Activated CD8-positive, alpha-beta T cell treated with anti-CD3 and anti-CD28 coated beads for 36 hours (primary cell): Measurements from ENCODE around the gene GRAMD4. TPM values are rescaled to one million over a fixed set of nuclear protein-coding genes. Genes with fewer than 3 reads are reported as not detected.

Experiments
- ATAC-seq: fragments of 200-7000 bp; cut with Tn5 transposase; one replicate; pipeline ENCODE4 v1.10.0; 2021; ENCODE audit warnings: mild to moderate bottlenecking, moderate library complexity
- CTCF ChIA-PET: fragments of 350-600 bp; sonication (Branson Sonifier 250); formaldehyde crosslinking; loops from one replicate; lab custom pipeline; 2021; ENCODE audit warnings: antibody characterized with exemption; lab: Charles Lee
- POLR2A ChIA-PET: fragments of 350-600 bp; sonication (Branson Sonifier 250); formaldehyde crosslinking; loops from one replicate; lab custom pipeline; 2021; ENCODE audit warnings: antibody characterized with exemption; lab: Charles Lee
- DNase-seq: peaks from one replicate; pipeline ENCODE4 v3.0.0-alpha.2; 2020
- H3K27ac Mint-ChIP-seq: one replicate; pipeline ENCODE4 v1.8.0; 2021; ENCODE audit warnings: mild to moderate bottlenecking, mixed read lengths
- H3K27me3 Mint-ChIP-seq: one replicate; pipeline ENCODE4 v1.8.0; 2021; ENCODE audit warnings: mixed read lengths
- H3K36me3 Mint-ChIP-seq: one replicate; pipeline ENCODE4 v1.8.0; 2021; ENCODE audit warnings: low read depth, mixed read lengths
- H3K4me1 Mint-ChIP-seq: one replicate; pipeline ENCODE4 v1.8.0; 2021; ENCODE audit warnings: low read depth, mixed read lengths
- H3K4me3 Mint-ChIP-seq: one replicate; pipeline ENCODE4 v1.8.0; 2021; ENCODE audit warnings: mild to moderate bottlenecking, moderate library complexity, mixed read lengths
- H3K9me3 Mint-ChIP-seq: one replicate; pipeline ENCODE4 v1.8.0; 2021; ENCODE audit warnings: mixed read lengths
- CTCF ChIP-seq: fragments of 200-600 bp; IDR thresholded peaks from one replicate; pipeline ENCODE4 v1.8.0; 2022; ENCODE audit warnings: antibody characterized with exemption, mild to moderate bottlenecking
- intact Hi-C: fragments of 100-400 bp; cut with micrococcal nuclease; formaldehyde crosslinking; loops from one replicate; pipeline ENCODE4 v1.10.0; 2022
- total RNA-seq, 2 experiments: library from RNA; stranded (reverse); gene quantifications; one replicate each; pipeline ENCODE4 v1.2.3, GENCODE V29; 2021

Gene GRAMD4
- total RNA-seq, 2 experiments from 2014 or later = 26.9 to 28.1 TPM

GRCh38 chr22:46605117-46605516 lies 15.1 kb upstream of the GRAMD4 start:
- TF ChIP-seq CTCF = no peak
- Mint-ChIP-seq H3K4me3 (no peak overlapping the region), H3K36me3 (no peaks in the 10 kb centered on the region), H3K4me1 (peaks cover 12% of the 10 kb centered on the region), H3K27ac (no peak overlapping the region), H3K27me3 (no peaks in the 10 kb centered on the region), H3K9me3 (peaks cover 4% of the 10 kb centered on the region)
- ChIA-PET POLR2A (no interaction called here), CTCF (no interaction called here)
- intact Hi-C loops = no loop called here
- no peak for ATAC-seq
- no peak for DNase-seq

DNA sequence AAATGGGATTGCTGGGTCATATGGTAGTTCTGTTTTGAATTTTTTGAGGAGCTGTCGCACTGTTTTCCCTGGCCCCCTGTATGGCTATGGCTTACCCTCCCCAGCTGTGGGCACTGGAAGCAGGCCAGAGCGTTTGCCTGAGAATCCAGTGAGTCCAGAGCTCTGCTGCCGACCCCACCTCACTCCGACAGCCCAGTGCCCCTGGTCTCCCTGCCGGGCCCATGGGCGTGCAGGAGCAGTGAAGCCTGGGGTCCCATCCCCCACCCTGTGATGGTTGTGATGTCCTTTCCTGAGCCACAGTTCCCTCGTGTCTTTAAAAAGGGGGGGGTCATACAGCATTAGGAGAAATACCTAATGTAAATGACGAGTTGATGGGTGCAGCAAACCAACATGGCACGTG lies 13.3 kb upstream of the GRAMD4 start:
- no peak overlapping the region for H3K27ac Mint-ChIP-seq
- TF ChIP-seq CTCF = no peak
- no peaks in the 10 kb centered on the region for H3K27me3 Mint-ChIP-seq
- H3K36me3 Mint-ChIP-seq = no peaks in the 10 kb centered on the region
- ATAC-seq (no peak), DNase-seq (no peak)
- H3K9me3 Mint-ChIP-seq = peaks cover 4% of the 10 kb centered on the region
- H3K4me3 Mint-ChIP-seq = no peak overlapping the region
- ChIA-PET CTCF (no interaction called here), POLR2A (interaction anchor here (0.6 kb wide), 1 partner anchor 13 kb away, joined by 3 read pairs; no protein-coding TSS in a partner anchor)
- intact Hi-C loops = no loop called here
- H3K4me1 Mint-ChIP-seq = peaks cover 12% of the 10 kb centered on the region

- H3K4me3 Mint-ChIP-seq = no peak overlapping the region
- intact Hi-C loops = no loop called here
- ATAC-seq (no peak), DNase-seq (no peak)
- ChIA-PET POLR2A (no interaction called here), CTCF (no interaction called here)
- no peaks in the 10 kb centered on the region for H3K36me3 Mint-ChIP-seq
- no peaks in the 10 kb centered on the region for H3K27me3 Mint-ChIP-seq
- peaks cover 4% of the 10 kb centered on the region for H3K9me3 Mint-ChIP-seq
- TF ChIP-seq CTCF = no peak
- no peak overlapping the region for H3K27ac Mint-ChIP-seq
- peaks cover 19% of the 10 kb centered on the region for H3K4me1 Mint-ChIP-seq
These were observed 12.6 kb upstream of the GRAMD4 start for GRCh38 chr22:46607483-46608114.

DNA sequence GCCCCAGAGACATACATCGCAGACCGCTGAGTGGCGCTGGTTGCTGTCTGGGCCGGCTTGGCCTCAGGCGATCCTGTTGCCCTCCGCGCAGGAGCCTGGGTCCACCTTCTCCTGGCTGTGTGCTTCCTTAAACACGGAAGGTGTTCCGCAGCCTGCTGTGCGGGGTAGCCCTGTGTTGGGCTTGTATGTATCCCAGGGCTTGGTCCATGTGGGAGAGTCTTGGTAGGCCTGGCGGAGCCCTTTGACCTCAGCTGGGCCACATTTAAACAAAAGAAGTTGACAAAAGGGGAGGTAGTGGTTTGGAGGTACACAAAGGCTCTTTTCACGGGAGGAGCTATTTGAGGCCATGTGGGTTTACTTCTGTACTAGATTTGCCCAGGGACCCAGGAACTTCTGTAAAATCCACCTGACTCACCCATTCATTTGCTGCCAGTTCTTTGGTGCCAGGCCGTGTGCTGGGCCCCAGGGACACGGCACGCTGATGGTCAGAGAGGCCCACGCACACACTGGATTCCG lies 11.0 kb upstream of the GRAMD4 start:
- no peak overlapping the region for H3K4me3 Mint-ChIP-seq
- no peak for TF ChIP-seq CTCF
- ChIA-PET CTCF (no interaction called here), POLR2A (no interaction called here)
- peaks cover 28% of the 10 kb centered on the region for H3K4me1 Mint-ChIP-seq
- no peak overlapping the region for H3K27ac Mint-ChIP-seq
- no peaks in the 10 kb centered on the region for H3K27me3 Mint-ChIP-seq
- H3K36me3 Mint-ChIP-seq = peaks cover 1% of the 10 kb centered on the region
- DNase-seq (no peak), ATAC-seq (no peak)
- intact Hi-C loops = no loop called here
- H3K9me3 Mint-ChIP-seq = peaks cover 4% of the 10 kb centered on the region

- TF ChIP-seq CTCF = no peak
- no peak for ATAC-seq
- DNase-seq = no peak
- no peak overlapping the region for H3K4me3 Mint-ChIP-seq
- intact Hi-C loops = no loop called here
- peaks cover 30% of the 10 kb centered on the region for H3K4me1 Mint-ChIP-seq
- no peaks in the 10 kb centered on the region for H3K27me3 Mint-ChIP-seq
- H3K36me3 Mint-ChIP-seq = peaks cover 1% of the 10 kb centered on the region
- ChIA-PET POLR2A (no interaction called here), CTCF (no interaction called here)
- peaks cover 4% of the 10 kb centered on the region for H3K9me3 Mint-ChIP-seq
- H3K27ac Mint-ChIP-seq = no peak overlapping the region
These were observed 10.4 kb upstream of the GRAMD4 start for GRCh38 chr22:46609724-46610201.
